ENCODE results near the gene SEL1L. TPM values are rescaled to one million over a fixed set of nuclear protein-coding genes. Genes with fewer than 3 reads are reported as not detected.
A peak's percentile ranks its signal among the peaks of the same experiment; 100 is the strongest.

Gene SEL1L
- total RNA-seq, 1 donor from 2014 or later = 74.7 TPM

GRCh38 chr14:81455390-81455789, 78.3 kb downstream of the SEL1L start:
- no peaks in the 10 kb centered on the region for H3K9me3 Mint-ChIP-seq
- H3K36me3 Mint-ChIP-seq = no peaks in the 10 kb centered on the region
- H3K4me3 Mint-ChIP-seq = no peak overlapping the region
- no peak for DNase-seq (ENCODE audit: low spot score in 2 of 2, unreplicated experiment in 2 of 2)
- H3K4me1 Mint-ChIP-seq = peaks cover 4% of the 10 kb centered on the region
- no peaks in the 10 kb centered on the region for H3K27me3 Mint-ChIP-seq (ENCODE audit: low read depth)
- no peak overlapping the region for H3K27ac Mint-ChIP-seq
- TF ChIP-seq, protein P1, sequence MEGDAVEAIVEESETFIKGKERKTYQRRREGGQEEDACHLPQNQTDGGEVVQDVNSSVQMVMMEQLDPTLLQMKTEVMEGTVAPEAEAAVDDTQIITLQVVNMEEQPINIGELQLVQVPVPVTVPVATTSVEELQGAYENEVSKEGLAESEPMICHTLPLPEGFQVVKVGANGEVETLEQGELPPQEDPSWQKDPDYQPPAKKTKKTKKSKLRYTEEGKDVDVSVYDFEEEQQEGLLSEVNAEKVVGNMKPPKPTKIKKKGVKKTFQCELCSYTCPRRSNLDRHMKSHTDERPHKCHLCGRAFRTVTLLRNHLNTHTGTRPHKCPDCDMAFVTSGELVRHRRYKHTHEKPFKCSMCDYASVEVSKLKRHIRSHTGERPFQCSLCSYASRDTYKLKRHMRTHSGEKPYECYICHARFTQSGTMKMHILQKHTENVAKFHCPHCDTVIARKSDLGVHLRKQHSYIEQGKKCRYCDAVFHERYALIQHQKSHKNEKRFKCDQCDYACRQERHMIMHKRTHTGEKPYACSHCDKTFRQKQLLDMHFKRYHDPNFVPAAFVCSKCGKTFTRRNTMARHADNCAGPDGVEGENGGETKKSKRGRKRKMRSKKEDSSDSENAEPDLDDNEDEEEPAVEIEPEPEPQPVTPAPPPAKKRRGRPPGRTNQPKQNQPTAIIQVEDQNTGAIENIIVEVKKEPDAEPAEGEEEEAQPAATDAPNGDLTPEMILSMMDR (IDR thresholded peaks at IDR 0.05; ENCODE audit: unreplicated experiment) = no peak

DNA sequence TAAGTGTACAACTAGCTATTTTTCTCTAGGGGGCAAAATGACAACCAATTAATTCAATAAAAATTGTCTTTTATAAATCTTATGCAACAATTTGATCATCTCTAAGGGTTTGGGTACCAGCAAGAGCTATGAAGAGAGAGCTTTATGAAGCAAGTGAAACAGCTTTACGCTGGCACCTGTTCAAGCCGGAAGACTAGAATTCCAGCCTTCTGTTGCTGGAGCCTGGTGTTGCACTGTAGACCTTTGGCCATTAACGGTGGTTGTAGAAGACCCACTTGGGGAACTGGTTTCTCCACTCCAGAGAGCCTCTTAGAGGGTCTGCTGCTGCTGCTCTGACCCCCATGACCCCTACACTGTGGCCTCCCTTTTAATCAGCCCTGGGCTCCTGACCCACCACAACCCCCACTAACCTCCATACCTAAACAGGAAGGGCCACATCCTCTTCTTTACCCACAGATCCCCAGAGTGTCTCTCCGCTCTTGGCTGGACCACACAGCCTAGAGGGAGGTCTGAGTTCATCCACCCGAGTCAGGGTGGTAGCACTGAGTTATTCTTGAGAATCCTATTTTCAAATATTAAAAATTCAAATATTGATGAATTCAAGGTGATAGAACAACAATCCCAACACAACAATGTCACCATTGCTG, 79.0 kb downstream of the SEL1L start:
- Mint-ChIP-seq H3K27me3 (ENCODE audit: low read depth) (no peaks in the 10 kb centered on the region), H3K9me3 (no peaks in the 10 kb centered on the region), H3K4me3 (no peak overlapping the region), H3K27ac (no peak overlapping the region), H3K36me3 (no peaks in the 10 kb centered on the region), H3K4me1 (peaks cover 11% of the 10 kb centered on the region)
- no peak for DNase-seq (ENCODE audit: low spot score in 2 of 2, unreplicated experiment in 2 of 2)
- TF ChIP-seq, protein P1 (IDR thresholded peaks at IDR 0.05; ENCODE audit: unreplicated experiment) = no peak

GRCh38 chr14:81453166-81453766, 80.4 kb downstream of the SEL1L start:
- TF ChIP-seq, protein P1 (IDR thresholded peaks at IDR 0.05; ENCODE audit: unreplicated experiment) = peak; percentile 84
- Mint-ChIP-seq H3K9me3 (no peaks in the 10 kb centered on the region), H3K27ac (no peak overlapping the region), H3K4me3 (no peak overlapping the region), H3K27me3 (ENCODE audit: low read depth) (no peaks in the 10 kb centered on the region), H3K36me3 (no peaks in the 10 kb centered on the region), H3K4me1 (peaks cover 25% of the 10 kb centered on the region)
- DNase-seq (ENCODE audit: low spot score in 2 of 2, unreplicated experiment in 2 of 2) = peak in 1 of 2 experiments; percentile 61

DNA sequence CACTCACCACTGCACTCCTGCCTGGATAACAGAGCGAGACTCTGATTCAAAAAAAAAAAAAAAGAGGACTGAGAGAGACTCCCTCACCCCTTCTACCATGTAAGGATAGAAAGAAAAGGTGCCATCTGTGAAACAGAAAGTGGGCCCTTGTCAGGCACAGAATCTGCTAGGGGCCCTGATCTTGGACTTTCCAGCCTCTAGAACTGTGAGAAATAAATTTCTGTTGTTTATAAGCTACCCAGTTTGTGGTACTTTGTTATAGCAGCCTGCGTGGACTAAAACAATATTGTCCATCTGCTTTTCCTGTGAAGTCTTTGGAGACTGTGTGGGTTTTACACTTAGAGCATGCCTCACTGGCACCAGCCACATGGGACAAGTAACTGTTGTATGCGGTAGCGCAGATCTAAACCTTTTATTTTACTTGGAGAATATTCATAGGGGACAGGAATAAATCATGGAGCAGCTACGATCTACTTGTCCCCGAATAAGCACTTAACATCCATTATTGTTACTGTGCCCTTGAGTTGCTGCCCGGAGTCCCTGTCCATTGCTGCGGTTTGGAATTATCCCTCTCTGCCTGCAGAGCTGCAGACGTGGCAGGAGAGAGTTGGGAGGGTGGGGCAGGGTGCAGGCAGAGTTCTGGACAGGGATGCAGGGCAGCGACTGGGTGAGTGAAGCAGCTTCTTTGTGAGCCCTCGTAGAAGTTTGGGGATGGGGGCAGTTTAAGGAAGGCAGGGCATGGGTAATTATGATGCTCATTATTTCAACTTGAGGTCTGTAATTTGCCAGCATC, 81.1 kb downstream of the SEL1L start:
- no peaks in the 10 kb centered on the region for H3K9me3 Mint-ChIP-seq
- TF ChIP-seq, protein P1 (IDR thresholded peaks at IDR 0.05; ENCODE audit: unreplicated experiment) = no peak
- peaks cover 26% of the 10 kb centered on the region for H3K4me1 Mint-ChIP-seq
- no peaks in the 10 kb centered on the region for H3K36me3 Mint-ChIP-seq
- H3K27me3 Mint-ChIP-seq (ENCODE audit: low read depth) = no peaks in the 10 kb centered on the region
- H3K27ac Mint-ChIP-seq = no peak overlapping the region
- DNase-seq (ENCODE audit: low spot score in 2 of 2, unreplicated experiment in 2 of 2) = no peak
- H3K4me3 Mint-ChIP-seq = no peak overlapping the region

DNA sequence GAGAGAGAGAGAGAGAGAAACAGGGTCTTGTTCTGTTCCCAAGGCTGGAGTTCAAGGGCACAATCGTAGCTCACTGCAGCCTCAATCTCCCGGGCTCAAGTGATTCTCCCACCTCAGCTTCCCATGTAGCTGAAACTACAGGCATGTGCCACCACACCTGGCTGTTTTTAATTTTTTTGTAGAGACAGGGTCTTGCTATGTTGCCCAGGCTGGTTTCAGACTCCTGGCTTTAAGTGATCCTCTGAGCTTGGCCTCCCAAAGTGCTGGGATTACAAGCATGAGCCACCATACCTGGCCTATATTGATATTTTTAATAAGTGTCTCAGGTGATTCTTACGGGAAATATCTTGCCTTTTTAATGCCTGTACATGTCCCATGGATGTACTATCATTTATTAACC, 82.7 kb downstream of the SEL1L start:
- no peaks in the 10 kb centered on the region for H3K27me3 Mint-ChIP-seq (ENCODE audit: low read depth)
- H3K27ac Mint-ChIP-seq = no peak overlapping the region

More for the DNA sequence above, 82.7 kb downstream of the SEL1L start:
- no peaks in the 10 kb centered on the region for H3K9me3 Mint-ChIP-seq
- no peak overlapping the region for H3K4me3 Mint-ChIP-seq
- H3K4me1 Mint-ChIP-seq = peaks cover 26% of the 10 kb centered on the region
- no peak for DNase-seq (ENCODE audit: low spot score in 2 of 2, unreplicated experiment in 2 of 2)
- TF ChIP-seq, protein P1 (IDR thresholded peaks at IDR 0.05; ENCODE audit: unreplicated experiment) = no peak
- no peaks in the 10 kb centered on the region for H3K36me3 Mint-ChIP-seq

All from mesothelial cell of epicardium (in vitro differentiated cells).